ENCODE measurements around the gene MRPS5.
A peak's percentile ranks its signal among the peaks of the same experiment; 100 is the strongest.
"Not testable (repeated sequence)": the region's sequence is repeated elsewhere in the genome, so short reads cannot be mapped to it uniquely, and the experiment has no call there.

MRPS5 gene

DNA sequence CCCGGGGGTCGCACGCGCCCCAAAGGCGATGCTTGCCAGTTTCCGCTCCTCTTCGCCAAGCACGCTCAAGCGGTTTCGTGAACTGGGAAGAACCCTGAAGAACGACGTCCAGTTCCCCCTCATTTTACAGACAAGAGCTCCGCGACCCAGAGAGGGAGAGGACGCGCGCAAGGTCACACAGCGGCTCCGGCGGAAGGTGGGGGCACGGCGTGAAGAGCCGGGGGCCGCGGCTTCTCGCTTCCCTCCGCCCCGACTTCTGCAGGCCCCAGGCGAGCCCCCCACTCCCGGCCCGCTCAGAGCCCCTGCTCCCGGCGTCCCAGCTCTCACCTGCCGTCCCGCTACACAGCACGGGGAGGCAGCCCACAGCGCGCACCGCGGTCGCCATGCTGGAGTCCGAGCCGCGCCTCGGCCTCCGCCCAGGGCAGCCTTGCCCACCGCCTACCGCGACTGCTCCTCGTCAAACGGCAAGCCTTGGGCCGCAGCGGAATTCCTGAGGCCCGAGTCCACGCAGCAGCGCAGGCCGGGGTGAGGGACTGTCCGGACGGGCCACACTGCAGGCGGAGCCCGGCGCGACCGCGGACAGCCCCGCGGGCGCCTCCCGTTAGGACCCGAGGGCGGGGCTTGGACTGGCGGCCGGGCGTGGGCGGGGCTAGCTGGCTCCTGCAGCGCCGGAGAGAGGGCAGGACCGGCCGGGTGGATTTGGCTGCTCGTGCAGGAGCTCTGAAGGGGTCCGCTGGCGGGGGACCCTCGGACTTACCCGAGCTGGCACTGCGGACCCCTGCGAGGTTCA, at the start of gene MRPS5:
Gene MRPS5 (minus strand): TSS at position 402 of the 790 bp plus-strand sequence. CDS start 17 bp downstream, at position 385.
- DNase-seq = peak; percentile 44

DNA sequence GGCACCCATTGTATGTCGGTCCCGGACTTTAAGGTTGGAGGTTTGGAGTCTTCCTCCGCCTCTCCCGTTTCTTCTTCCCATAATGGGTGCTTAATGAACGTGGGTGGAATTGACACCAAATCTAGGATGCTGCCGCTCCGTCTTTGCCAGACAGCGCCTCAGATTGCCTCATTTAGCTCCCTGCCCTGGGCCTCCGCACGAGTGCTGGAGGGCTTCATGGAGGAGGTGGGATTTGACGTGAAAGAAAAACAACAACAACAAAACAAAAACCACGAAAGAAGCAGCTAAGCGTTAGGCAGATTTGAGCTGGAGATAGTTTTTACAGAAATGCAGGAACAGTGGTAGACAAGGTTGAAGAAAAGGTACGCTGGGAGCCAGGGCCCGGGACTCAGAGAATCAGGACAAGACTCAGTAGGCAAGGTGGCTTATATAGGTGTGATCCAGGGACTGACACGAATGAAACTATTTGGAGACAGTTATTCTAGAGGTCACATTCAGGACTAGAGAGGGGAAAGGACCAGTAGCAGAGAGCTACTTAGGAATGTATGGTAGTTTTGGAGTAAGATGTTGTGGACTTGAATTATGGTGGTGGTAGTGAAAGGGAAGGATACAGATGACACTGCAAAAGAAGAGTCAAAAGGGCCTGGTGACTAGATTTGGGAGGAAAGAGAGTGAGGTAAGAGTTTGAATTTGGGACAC, 44.6 kb upstream of the MRPS5 start:
- no peak for DNase-seq

DNA sequence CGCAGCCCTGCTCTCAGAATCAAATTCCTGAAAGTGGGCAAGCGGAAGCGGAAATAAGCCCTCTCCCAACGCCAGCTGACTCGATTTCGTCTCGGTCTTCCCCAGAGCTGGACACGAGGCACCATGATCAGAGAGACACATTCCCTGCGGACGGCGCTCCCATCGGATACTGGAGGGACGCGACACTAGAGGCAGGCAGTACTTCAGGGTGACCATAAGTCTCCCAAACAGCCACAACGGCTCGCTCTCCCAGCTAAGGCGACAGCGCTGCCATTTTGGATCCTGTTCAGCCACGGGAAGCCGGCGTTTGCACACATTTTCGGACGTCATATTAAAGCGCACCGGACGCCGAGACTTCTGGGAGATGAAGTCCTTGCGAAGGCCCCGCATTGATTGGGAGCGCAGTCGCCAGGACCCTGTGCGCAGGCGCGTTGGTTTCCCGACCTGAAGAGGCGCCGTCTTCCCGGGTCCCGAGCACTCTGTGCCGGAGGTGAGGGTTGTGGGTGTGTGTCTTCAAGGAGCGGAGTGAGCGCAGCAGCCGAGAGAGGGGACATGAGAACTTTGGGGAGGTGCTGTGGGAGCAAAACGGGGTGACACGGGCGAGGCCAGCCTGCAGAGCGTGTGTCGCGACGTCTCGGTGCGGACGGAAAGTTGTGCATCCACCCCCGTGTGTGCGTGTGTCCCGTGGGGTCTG, 43.9 kb upstream of the MRPS5 start, which contains the start of gene ZNF2:
Gene ZNF2 (plus strand): TSS at position 439 of the 694 bp plus-strand sequence. CDS start 10,418 bp downstream, outside the sequence.
- peak; percentile 93 for DNase-seq

DNA sequence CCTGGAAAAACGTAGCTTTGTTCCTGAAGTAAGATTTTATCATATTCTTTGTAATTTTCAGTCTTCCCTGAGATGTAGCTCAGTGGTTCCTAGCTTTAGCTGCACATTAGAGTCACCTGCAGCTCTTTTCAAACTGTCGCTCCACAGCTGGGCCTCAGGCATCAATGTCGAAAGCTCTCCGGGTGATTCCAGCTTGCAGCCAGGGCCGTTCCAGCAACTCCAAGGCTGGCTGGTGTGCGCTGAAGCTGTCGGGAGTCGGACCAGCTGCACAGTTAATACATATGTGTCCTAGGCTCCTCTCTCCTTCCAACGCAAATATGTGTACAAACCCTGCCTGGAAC, 43.4 kb upstream of the MRPS5 start:
- no peak for DNase-seq

DNA sequence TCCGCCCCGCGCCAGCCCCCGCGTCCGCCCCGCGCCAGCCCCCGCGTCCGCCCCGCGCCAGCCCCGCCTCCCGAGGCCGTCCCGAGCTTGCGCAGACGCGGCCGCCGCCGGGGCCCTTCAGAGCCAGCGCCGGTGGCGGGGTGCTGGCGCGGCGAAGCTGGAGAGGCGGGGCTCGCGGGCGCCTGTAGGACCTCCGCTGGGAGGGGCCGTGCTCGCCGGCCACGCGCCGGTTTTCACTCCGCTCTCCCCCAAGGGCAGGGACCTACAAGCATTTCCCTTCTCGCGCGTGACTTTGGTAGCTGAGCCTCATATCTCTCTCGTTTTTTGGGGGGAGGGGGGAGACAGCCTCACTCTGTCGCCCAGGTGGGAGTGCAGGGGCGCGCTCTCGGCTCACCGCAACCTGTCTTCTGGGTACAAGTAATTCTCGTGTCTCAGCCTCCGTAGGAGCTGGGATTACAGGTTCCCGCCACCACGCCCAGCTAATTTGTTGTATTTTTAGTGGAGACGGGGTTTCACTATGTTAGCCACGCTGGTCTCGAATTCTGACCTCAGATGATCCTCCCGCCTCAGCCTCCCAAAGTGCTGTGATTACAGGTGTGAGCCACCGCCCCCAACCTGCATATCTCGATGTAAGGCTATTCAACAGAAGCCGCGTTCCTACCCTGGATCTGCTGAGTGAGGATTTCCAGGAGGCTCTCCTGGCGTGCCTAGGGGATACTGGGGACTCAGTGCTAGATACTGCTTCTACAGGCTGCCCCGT, 38.3 kb upstream of the MRPS5 start, which contains the start of gene ZNF514:
Gene ZNF514 (minus strand): TSS at position 159 of the 760 bp plus-strand sequence. CDS start 6,595 bp downstream, outside the sequence.
- DNase-seq = peak; percentile 36

DNA sequence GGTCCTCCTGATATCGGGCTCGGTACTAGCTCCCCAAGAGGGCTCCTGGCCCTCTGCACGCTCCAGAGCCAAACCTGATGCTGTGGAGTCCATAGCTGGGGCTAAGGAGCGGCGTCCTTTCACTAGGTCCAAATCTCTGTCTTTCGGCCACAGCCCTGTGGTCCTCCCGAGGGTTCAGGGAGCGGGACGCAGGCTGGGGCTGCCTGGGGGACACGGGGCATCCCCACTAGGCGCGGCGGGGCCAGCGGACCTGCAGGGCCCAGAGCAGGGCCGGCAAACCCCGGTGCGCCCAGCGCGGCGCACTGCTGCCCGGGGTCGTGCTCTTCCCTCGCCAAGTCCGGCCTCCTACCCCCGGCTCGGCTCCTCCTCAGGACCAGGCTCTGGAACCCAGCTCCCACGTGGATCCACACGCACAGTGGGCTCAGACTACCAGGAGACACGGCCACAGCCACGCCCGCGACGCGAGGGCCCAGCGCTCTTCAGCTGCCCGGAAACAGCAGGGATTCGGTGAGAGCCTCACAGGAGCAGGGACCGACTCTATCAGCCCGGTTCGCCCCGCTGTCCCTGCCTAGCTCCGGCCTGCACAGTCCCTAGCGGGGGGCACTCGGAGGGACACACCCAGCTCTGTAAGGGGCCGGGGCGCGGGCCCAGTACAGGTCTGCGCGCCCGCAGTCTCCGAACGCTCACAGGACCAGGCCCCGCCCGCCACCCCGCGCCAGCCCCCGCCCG, 37.4 kb upstream of the MRPS5 start:
- no peak for DNase-seq

DNA sequence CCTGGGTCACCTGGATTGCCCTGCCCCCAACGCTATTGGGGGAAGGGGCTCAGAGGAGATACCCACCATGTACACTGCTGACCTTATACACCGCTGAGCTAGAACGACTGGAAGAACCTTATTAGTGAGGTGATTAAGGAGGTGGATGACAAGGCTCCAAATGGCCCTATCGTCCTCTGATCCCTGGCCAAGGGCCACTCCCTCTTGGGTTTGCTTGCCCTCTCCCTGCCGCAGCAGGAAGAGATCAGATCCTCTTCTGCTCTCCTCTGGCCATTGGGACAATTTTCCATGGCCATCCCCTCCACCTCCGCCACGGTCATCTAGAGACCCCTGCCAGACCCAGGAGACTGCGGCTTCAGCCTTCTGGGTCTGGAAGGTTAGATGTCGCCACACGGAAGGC, 36.8 kb upstream of the MRPS5 start:
- no peak for DNase-seq

DNA sequence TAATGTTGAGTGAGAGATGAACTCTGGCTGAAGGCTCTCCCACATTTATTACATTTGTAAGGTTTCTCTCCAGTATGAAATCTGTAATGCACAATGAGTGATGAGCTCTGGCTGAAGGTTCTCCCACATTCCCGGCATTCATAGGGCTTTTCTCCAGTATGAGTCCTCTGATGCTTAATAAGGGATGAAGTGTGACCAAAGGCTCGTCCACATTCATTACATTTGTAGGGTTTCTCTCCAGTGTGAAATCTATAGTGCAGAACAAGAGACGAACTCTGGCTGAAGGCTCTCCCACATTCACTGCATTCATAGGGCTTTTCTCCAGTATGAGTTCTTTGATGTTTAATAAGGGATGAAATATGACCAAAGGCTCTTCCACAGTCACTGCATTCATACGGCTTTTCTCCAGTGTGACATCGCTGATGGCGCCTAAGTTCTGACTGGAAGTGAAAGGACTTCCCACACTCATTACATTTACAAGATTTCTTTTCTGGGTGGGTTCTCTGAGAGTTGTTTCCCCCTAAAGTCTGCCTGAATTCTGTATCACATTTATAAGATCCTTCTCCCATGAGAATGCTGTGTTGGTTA, 27.9 kb upstream of the MRPS5 start:
- DNase-seq = no peak

DNA sequence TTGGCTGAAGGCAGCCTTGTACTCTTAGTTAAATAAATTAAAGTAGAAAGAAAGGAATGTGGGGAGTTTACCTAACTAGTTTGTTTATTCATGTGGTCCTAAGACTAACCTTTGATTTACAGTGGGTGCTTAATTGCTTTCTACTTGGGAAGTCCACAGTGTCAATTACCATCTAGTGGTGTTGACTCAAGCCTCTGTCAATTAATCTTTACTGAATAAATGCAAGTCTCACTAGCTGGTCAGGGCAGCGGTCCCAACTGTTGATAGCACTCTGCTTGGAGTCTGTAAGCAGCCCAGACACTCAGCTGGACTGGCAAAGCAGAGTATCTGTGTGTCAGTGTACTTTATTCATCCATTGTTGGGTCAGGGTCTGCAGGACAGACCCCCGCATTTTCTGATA, 22.2 kb upstream of the MRPS5 start:
- no peak for DNase-seq

DNA sequence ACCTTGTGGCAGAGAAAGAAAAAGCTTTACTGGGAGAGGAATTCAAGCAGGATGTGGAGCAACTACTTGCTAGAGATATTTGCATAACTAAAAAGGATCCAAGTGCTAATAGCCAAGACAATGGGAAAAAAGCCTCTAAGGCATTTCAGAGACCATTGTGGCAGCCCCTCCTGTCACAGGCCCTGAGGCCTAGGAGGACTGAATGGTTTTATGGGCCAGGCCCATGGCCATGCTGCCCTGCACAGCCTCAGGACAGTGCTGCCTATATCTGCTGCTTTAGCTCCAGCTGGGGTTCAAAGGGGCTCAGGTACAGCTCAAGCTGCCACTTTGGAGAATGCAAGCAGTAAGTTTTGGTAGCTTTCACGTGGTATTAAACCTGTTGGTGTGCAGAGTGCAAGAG, 17.1 kb upstream of the MRPS5 start:
- DNase-seq = no peak

DNA sequence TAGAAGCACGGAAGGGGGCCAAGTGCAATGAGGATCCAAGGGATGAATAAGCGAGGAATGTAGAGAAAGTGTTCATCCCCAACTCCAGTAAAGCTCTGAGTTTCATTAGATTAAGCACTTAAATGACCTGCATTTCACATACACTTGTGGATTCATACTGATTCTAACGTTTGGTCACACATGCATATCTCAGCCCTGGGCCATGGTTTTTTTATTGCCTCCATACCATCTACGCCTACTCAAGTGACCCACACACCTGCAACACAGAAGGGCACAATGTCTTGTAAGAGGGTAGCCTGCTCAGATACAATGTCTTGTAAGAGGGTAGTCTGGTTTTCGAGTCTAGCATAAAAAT, 566 bp upstream of the MRPS5 start:
- peak; percentile 27 for DNase-seq

DNA sequence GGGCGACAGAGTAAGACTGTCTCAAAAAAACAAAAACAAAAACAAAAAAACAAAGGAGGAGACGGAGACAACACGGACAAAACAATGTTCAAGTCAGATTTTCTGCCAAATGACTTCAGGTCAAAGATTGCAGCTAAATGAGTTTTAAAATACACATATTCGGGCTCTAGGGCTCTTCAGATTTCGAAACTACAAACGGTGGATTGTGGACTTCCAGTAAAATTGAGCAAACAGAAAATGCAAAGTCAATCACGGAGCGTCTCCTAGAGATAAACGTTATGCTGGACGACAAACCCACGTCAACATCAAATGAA, 558 bp downstream of the MRPS5 start:
- no peak for DNase-seq

DNA sequence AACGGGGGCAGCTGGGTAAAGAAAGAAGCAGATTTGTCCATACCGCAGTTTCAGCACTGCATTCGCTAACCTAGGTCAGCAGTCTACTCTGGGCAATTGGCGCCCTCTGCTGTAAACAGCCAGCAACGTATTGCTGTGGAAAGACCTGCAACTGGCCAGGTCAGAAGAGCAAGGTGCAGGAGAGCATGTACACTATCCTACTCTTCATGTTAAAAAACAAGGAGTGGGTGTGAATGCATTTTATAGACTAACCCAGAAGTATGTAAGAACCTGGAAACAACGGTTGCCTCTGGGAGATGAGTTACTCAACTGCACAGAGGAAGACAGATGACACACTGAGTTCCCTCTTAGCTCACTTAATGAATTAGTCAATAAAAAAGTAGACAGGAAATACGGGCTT, 6.2 kb downstream of the MRPS5 start:
- DNase-seq = peak; percentile 49

DNA sequence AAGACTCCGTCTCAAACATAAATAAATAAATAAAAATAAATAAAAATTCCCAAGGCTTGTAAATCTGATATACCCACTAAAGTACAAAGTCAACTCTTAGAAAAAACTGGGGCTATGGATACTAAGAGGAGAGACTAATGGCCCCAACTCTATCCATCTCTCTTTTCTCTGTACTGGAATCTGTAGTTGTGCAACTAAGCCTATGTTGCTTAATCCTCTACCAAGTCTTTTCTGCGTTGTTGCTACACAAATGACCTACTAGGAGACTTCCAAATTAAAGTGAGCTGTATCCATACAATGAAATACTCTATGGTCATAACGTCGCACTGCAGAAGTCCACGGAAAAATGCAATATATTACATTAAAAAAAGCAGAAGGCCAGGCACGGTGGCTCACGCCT, 8.1 kb downstream of the MRPS5 start:
- no peak for DNase-seq

DNA sequence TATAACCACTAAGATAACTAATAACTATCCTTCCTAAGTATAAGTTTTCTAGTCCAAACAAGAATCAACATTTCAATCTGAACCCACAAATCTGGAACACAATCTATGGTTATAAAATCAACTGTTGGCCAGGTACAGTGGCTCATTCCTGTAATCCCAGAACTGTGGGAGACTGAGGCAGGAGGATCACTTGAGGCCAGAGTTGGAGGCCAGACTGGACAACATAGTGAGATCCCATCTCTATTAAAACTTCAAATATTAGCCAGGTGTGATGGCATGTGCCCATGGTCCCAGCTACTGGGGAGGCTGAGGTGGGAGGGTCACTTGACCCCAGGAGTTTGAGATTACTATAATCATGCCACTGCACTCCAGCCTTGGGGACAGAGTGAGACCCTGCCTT, 11.2 kb downstream of the MRPS5 start:
- DNase-seq = no peak

DNA sequence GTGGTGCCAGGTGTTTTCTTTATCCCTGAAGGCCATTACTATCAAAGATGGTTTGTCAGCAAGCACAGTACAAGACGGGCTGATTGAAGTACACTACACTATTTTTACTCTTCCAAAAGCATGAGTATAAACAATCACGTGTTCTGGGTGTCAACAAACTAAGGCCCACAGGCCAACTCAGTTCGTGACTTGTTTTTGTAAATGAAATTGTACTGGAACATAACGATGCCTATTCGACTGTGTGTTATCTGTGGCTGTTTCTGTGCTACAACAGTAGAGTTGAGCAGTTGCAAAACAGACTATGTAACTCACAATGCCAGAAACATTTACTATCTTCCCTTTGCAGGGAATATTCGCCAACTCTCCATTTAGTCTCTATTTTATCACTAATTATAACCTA, 12.3 kb downstream of the MRPS5 start:
- DNase-seq = no peak

DNA sequence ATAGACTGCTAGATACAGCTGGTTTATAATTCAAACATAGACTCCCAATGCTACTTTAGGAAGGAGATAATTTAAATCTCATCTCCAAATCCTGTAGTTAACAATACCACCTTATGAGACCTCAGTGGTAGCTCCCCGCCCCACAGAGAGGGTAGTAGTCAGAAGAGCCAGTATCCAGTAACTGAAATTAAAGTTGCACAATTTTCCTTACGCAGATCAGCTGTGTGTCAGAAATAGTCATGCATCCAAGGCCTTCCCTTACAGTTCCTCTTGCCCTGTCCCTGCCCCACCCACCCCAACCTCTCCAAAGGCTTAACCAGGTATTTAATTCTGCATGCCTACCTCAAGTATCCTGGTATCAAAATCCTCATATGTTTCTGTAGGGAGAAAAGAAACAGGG, 15.5 kb downstream of the MRPS5 start:
- no peak for DNase-seq

DNA sequence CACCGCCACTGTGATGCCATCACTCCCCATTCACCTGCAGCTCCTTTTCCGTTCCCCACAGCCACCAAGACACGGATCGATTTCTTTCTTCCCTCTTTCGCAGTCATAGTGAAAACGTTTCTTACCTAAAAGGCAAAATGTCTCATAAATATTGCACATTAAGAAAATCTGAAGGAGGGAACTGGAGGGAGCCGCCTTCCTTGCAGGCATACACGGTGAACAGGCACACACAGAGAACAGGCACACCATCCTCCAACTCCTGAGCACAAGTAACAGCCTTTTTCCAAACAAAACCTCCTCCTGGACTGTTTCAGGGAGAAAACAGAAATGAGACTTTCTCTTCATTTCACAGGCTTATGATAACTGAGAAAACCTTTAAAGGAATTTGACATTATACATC, 17.0 kb downstream of the MRPS5 start:
- no peak for DNase-seq

DNA sequence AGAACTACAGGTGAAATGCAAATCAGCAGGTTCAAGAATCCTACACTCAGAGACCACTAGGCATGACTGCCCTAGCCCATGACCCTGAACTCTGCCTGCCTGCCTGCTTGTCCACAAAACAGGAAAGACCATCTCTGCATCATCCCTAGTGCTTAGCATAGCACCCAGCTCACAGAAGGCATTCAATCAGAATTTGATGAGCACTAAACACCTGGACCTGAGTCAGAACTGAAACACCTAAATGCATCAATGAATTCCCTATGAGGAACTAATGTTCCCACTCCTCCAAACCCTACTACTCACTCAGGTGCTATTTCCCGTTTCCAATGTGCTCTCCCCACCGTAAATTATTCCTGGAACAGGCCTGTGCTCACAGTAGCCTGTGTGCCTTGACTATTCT, 21.7 kb downstream of the MRPS5 start:
- DNase-seq = no peak

DNA sequence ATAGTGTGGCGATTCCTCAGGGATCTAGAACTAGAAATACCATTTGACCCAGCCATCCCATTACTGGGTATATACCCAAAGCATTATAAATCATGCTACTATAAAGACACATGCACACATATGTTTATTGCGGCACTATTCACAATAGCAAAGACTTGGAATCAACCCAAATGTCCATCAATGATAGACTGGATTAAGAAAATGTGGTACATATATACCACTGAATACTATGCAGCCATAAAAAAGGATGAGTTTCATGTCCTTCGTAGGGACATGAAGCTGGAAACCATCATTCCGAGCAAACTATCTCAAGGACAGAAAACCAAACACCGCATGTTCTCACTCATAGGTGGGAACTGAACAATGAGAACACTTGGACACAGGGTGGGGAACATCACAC, 23.3 kb downstream of the MRPS5 start:
- DNase-seq = not testable (repeated sequence)

DNA sequence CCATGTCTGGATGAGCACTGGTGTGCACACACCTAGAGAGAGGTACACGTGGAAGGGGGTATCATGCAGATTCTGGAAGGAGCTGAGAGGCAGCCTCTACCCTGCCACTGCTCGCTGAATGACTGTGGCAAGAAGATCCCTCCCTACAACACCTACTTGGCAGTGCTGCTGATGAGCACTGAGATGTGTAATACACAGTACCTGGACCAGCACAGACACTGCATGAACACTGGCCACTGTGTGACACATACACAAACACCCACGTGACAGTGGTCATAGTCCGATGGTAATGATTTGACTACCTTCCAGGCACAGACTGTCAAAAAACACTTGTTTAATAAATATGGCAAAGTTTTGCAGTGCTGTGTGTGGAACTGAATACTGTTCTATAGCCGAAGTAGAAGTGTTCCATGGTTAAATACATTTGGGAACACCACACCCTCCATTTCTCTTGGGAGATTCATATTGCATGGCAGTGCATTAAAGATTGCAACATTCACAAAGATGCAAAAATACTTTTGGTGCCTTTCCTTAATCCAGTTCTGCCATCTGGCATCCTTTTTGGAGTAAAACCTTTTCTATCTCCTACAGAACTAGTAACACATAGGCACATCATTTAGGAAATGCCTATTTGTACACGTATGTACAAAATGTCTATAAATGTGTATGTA, 29.6 kb downstream of the MRPS5 start:
- no peak for DNase-seq

DNA sequence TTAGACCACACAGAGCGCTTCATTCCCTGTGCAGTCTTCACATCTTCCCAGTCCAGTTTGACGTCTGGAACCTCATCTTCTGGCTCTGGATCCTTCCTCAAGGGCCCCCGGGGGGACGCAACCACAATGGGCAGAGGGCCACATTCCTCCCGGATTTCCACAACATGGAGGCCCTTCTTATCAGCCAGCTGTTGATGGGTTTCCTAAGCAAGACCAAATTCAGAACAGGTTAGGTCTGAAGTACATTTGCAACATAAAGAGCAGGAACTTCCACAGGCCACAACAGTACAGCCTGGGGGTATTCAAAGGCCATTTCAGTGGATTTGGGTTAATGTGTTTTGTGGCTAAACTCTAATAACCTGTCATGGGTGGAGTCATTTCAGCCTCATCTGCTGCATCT, 34.2 kb downstream of the MRPS5 start:
- no peak for DNase-seq

All from NCI-H1105 (cell line).